Esophagus squamous epithelium (tissue), 5 donors: ENCODE data around the gene POU6F2. TPM values are rescaled to one million over a fixed set of nuclear protein-coding genes. Genes with fewer than 3 reads are reported as not detected.

ENCODE experiments used
- DNase-seq: peaks from one replicate; lab custom pipeline; 2025; lab: John Stamatoyannopoulos, UW
- H3K27ac ChIP-seq, 4 donors: fragments of 200-600 bp; sonication (generic); one replicate each; pipeline ENCODE4 v1.5.1; 2016 to 2019; ENCODE audit warnings: mild to moderate bottlenecking in 1 of 4
- H3K27me3 ChIP-seq, 4 donors: fragments of 200-600 bp; sonication (generic); 1 replicate in 3 of 4; 2 replicates in 1 of 4; pipeline versions ENCODE4 v1.5.1 to v1.6.0; 2017 to 2021; ENCODE audit warnings: antibody characterized with exemption in 1 of 4
- H3K36me3 ChIP-seq, 3 donors: fragments of 200-600 bp; sonication (generic); one replicate each; pipeline ENCODE4 v1.5.1; 2016 to 2019
- H3K4me1 ChIP-seq, 3 donors: fragments of 200-600 bp; sonication (generic); one replicate each; pipeline ENCODE4 v1.5.1; 2017 to 2019
- H3K4me3 ChIP-seq, 4 donors: fragments of 200-600 bp; sonication (generic); 1 replicate in 3 of 4; 2 replicates in 1 of 4; pipeline ENCODE4 v1.5.1; 2016 to 2019; ENCODE audit warnings: mild to moderate bottlenecking in 2 of 4, moderate library complexity in 1 of 4
- H3K9me3 ChIP-seq, 3 donors: fragments of 200-600 bp; sonication (generic); one replicate each; pipeline ENCODE4 v1.5.1; 2016 to 2019
- CTCF ChIP-seq, 6 experiments: fragments of 450-650 bp in 4 of 6; fragments of 200-600 bp in 2 of 6; sonication (generic) in 2 of 6; IDR thresholded peaks; one replicate each; pipeline ENCODE4 v1.5.1; 2016 to 2019; ENCODE audit warnings: antibody characterized with exemption in 6 of 6, mild to moderate bottlenecking in 4 of 6, moderate library complexity in 4 of 6
- POLR2A ChIP-seq, 4 donors: fragments of 450-650 bp; IDR thresholded peaks; one replicate each; pipeline ENCODE4 v1.6.1; 2017; ENCODE audit warnings: antibody characterized with exemption in 4 of 4, mild to moderate bottlenecking in 4 of 4, moderate library complexity in 3 of 4
- WGBS, 2 donors: methylation state at CpG; one replicate each; pipeline ENCODE4 v1.1.5; 2018; 5-methylcytosine and 5-hydroxymethylcytosine counted together
- intact Hi-C: fragments of 100-400 bp; cut with DNase I; formaldehyde crosslinking; loops from one replicate; pipeline ENCODE4 v1.15.0; 2022
- total RNA-seq, 4 donors: library from RNA; depleted of rRNA; stranded (reverse); fragments of >200 nt; gene quantifications; one replicate each; pipeline ENCODE4 v1.1.0, GENCODE V29; 2016
- donor health status: DM: yes; HTN: yes; CAD: no.

Gene POU6F2
- total RNA-seq, 4 donors from 2014 or later: 0.76 to 1.6 TPM; not detected in 2

- H3K4me1 ChIP-seq: no peaks in the 10 kb centered on the region
- WGBS, 2 donors: 31 to 52% methylated on average over 3 of the region's 3 CpGs
- no peaks in the 10 kb centered on the region for H3K36me3 ChIP-seq
- H3K27ac ChIP-seq: no peak overlapping the region
- no peak for TF ChIP-seq CTCF (IDR thresholded peaks at IDR 0.05)
- no peak for TF ChIP-seq POLR2A (IDR thresholded peaks at IDR 0.05)
- H3K9me3 ChIP-seq: no peaks in the 10 kb centered on the region
- H3K27me3 ChIP-seq: no peaks in the 10 kb centered on the region
- intact Hi-C loops: no loop called here
- no peak overlapping the region for H3K4me3 ChIP-seq
- no peak for DNase-seq
Observed at GRCh38 chr7:39211581-39211980, 233.9 kb downstream of the POU6F2 start.

GRCh38 chr7:39212876-39213275, 235.2 kb downstream of the POU6F2 start:
- intact Hi-C loops: no loop called here
- Histone ChIP-seq H3K4me3 (no peak overlapping the region), H3K36me3 (no peaks in the 10 kb centered on the region), H3K9me3 (no peaks in the 10 kb centered on the region), H3K27ac (no peak overlapping the region), H3K4me1 (no peaks in the 10 kb centered on the region), H3K27me3 (no peaks in the 10 kb centered on the region)
- no peak for DNase-seq
- 16 to 38% methylated on average over 2 of the region's 2 CpGs for WGBS, 2 donors
- TF ChIP-seq CTCF (IDR thresholded peaks at IDR 0.05): no peak

- 24 to 55% methylated on average over 3 of the region's 3 CpGs for WGBS, 2 donors
- H3K36me3 ChIP-seq: no peaks in the 10 kb centered on the region
- no peak for DNase-seq
- H3K9me3 ChIP-seq: no peaks in the 10 kb centered on the region
- intact Hi-C loops: no loop called here
- H3K27me3 ChIP-seq: no peaks in the 10 kb centered on the region
- no peak for TF ChIP-seq CTCF (IDR thresholded peaks at IDR 0.05)
- TF ChIP-seq POLR2A (IDR thresholded peaks at IDR 0.05): no peak
- no peaks in the 10 kb centered on the region for H3K4me1 ChIP-seq
- H3K4me3 ChIP-seq: no peak overlapping the region
- no peak overlapping the region for H3K27ac ChIP-seq
Observed at GRCh38 chr7:39217783-39218182, 240.1 kb downstream of the POU6F2 start.

GRCh38 chr7:39219869-39220268, 242.2 kb downstream of the POU6F2 start:
- H3K27ac ChIP-seq: no peak overlapping the region
- H3K27me3 ChIP-seq: no peaks in the 10 kb centered on the region
- H3K36me3 ChIP-seq: no peaks in the 10 kb centered on the region
- intact Hi-C loops: no loop called here
- 73 to 76% methylated on average over 4 of the region's 4 CpGs for WGBS, 2 donors
- H3K9me3 ChIP-seq: no peaks in the 10 kb centered on the region
- no peak overlapping the region for H3K4me3 ChIP-seq
- DNase-seq: no peak
- no peaks in the 10 kb centered on the region for H3K4me1 ChIP-seq
- TF ChIP-seq CTCF (IDR thresholded peaks at IDR 0.05): no peak
- TF ChIP-seq POLR2A (IDR thresholded peaks at IDR 0.05): no peak

- intact Hi-C loops: no loop called here
- Histone ChIP-seq H3K36me3 (no peaks in the 10 kb centered on the region), H3K4me1 (no peaks in the 10 kb centered on the region), H3K27me3 (no peaks in the 10 kb centered on the region), H3K27ac (no peak overlapping the region), H3K9me3 (no peaks in the 10 kb centered on the region), H3K4me3 (no peak overlapping the region)
- DNase-seq: no peak
- TF ChIP-seq POLR2A (IDR thresholded peaks at IDR 0.05) (no peak), CTCF (IDR thresholded peaks at IDR 0.05) (no peak)
- 25 to 43% methylated on average over 1 of the region's 1 CpG for WGBS, 2 donors
Observed at GRCh38 chr7:39221901-39222300, 244.2 kb downstream of the POU6F2 start.
